Measurements from ENCODE around the gene ATP1B4. TPM values are rescaled to one million over a fixed set of nuclear protein-coding genes. Genes with fewer than 3 reads are reported as not detected.

Gene ATP1B4
- total RNA-seq, 2 donors from 2014 or later = not detected

GRCh38 chrX:120380699-120381098, 18.8 kb downstream of the ATP1B4 start:
- ATAC-seq (ENCODE audit: insufficient number of reproducible peaks, low FRiP score, low read depth) (no peak), DNase-seq (ENCODE audit: low spot score) (no peak)
- TF ChIP-seq CTCF (IDR thresholded peaks at IDR 0.05) = no peak

GRCh38 chrX:120401301-120401700, 39.4 kb downstream of the ATP1B4 start:
- no peak for ATAC-seq (ENCODE audit: insufficient number of reproducible peaks, low FRiP score, low read depth)
- Histone ChIP-seq H3K27me3 (replicated peaks; ENCODE audit: insufficient read depth) (no peaks in the 10 kb centered on the region), H3K9me3 (no peaks in the 10 kb centered on the region), H3K4me3 (no peak overlapping the region), H3K36me3 (no peaks in the 10 kb centered on the region), H3K27ac (no peak overlapping the region), H3K4me1 (ENCODE audit: control insufficient read depth in 1 of 2, low read depth in 2 of 2) (no peaks in the 10 kb centered on the region)
- no peak for DNase-seq (ENCODE audit: low spot score)
- no peak for TF ChIP-seq CTCF (IDR thresholded peaks at IDR 0.05)

More at GRCh38 chrX:120380699-120381098, 18.8 kb downstream of the ATP1B4 start:
- H3K36me3 ChIP-seq = no peaks in the 10 kb centered on the region
- H3K4me1 ChIP-seq (ENCODE audit: control insufficient read depth in 1 of 2, low read depth in 2 of 2) = no peaks in the 10 kb centered on the region
- no peaks in the 10 kb centered on the region for H3K27me3 ChIP-seq (replicated peaks; ENCODE audit: insufficient read depth)
- no peak overlapping the region for H3K27ac ChIP-seq
- H3K9me3 ChIP-seq = no peaks in the 10 kb centered on the region
- H3K4me3 ChIP-seq = no peak overlapping the region

GRCh38 chrX:120402369-120402768, 40.5 kb downstream of the ATP1B4 start:
- no peak for TF ChIP-seq CTCF (IDR thresholded peaks at IDR 0.05)
- Histone ChIP-seq H3K4me3 (no peak overlapping the region), H3K4me1 (ENCODE audit: control insufficient read depth in 1 of 2, low read depth in 2 of 2) (no peaks in the 10 kb centered on the region), H3K27ac (no peak overlapping the region), H3K9me3 (no peaks in the 10 kb centered on the region), H3K27me3 (replicated peaks; ENCODE audit: insufficient read depth) (no peaks in the 10 kb centered on the region), H3K36me3 (no peaks in the 10 kb centered on the region)
- no peak for DNase-seq (ENCODE audit: low spot score)
- no peak for ATAC-seq (ENCODE audit: insufficient number of reproducible peaks, low FRiP score, low read depth)

GRCh38 chrX:120406638-120407037, 44.7 kb downstream of the ATP1B4 start:
- Histone ChIP-seq H3K36me3 (no peaks in the 10 kb centered on the region), H3K4me3 (no peak overlapping the region), H3K27ac (no peak overlapping the region), H3K4me1 (ENCODE audit: control insufficient read depth in 1 of 2, low read depth in 2 of 2) (no peaks in the 10 kb centered on the region), H3K9me3 (no peaks in the 10 kb centered on the region), H3K27me3 (replicated peaks; ENCODE audit: insufficient read depth) (no peaks in the 10 kb centered on the region)
- DNase-seq (ENCODE audit: low spot score) (no peak), ATAC-seq (ENCODE audit: insufficient number of reproducible peaks, low FRiP score, low read depth) (no peak)
- no peak for TF ChIP-seq CTCF (IDR thresholded peaks at IDR 0.05)

GRCh38 chrX:120408168-120408567, 46.3 kb downstream of the ATP1B4 start:
- Histone ChIP-seq H3K4me3 (no peak overlapping the region), H3K27ac (no peak overlapping the region), H3K27me3 (replicated peaks; ENCODE audit: insufficient read depth) (no peaks in the 10 kb centered on the region), H3K36me3 (no peaks in the 10 kb centered on the region), H3K9me3 (no peaks in the 10 kb centered on the region), H3K4me1 (ENCODE audit: control insufficient read depth in 1 of 2, low read depth in 2 of 2) (no peaks in the 10 kb centered on the region)
- no peak for ATAC-seq (ENCODE audit: insufficient number of reproducible peaks, low FRiP score, low read depth)
- no peak for DNase-seq (ENCODE audit: low spot score)
- TF ChIP-seq CTCF (IDR thresholded peaks at IDR 0.05) = no peak
